HepG2 (cell line): Measurements from ENCODE around the gene NRL. TPM values are rescaled to one million over a fixed set of nuclear protein-coding genes. Genes with fewer than 3 reads are reported as not detected.

Source experiments
- HOXA7 ChIP-seq: sonication (generic); formaldehyde crosslinking; IDR thresholded peaks from 2 replicates; pipeline ENCODE4 v1.8.1; 2022; ENCODE audit warnings: mild to moderate bottlenecking, missing genetic modification reagents, moderate library complexity
- KDM2A ChIP-seq: sonication (generic); formaldehyde crosslinking; IDR thresholded peaks from 2 replicates; pipeline ENCODE4 v1.4.0; 2020; ENCODE audit warnings: low read depth, missing genetic modification reagents, borderline replicate concordance
- KDM5B ChIP-seq: sonication (generic); formaldehyde crosslinking; IDR thresholded peaks from 2 replicates; pipeline ENCODE4 v1.4.0; 2020; ENCODE audit warnings: missing genetic modification reagents, mild to moderate bottlenecking, borderline replicate concordance
- POGK ChIP-seq: sonication (generic); formaldehyde crosslinking; conservative IDR thresholded peaks from 2 replicates; pipeline ENCODE4 v1.8.0; 2022; ENCODE audit warnings: mild to moderate bottlenecking, moderate library complexity, missing genetic modification reagents
- SP4 ChIP-seq: sonication (generic); formaldehyde crosslinking; IDR thresholded peaks from 2 replicates; pipeline ENCODE4 v1.8.1; 2023; ENCODE audit warnings: mild to moderate bottlenecking, missing genetic modification reagents
- ZFP1 ChIP-seq: IDR thresholded peaks from 2 replicates; pipeline ENCODE4 v1.6.1; 2016
- ZHX1 ChIP-seq: sonication (generic); formaldehyde crosslinking; IDR thresholded peaks from 2 replicates; pipeline ENCODE4 v1.8.1; 2022; ENCODE audit warnings: low read depth, mild to moderate bottlenecking, missing genetic modification reagents
- ZNF12 ChIP-seq: sonication (generic); formaldehyde crosslinking; IDR thresholded peaks from 2 replicates; pipeline ENCODE4 v1.5.0; 2020; ENCODE audit warnings: missing genetic modification reagents
- ZNF121 ChIP-seq: sonication (generic); formaldehyde crosslinking; IDR thresholded peaks from 2 replicates; pipeline ENCODE4 v1.5.0; 2020; ENCODE audit warnings: mild to moderate bottlenecking, missing genetic modification reagents
- ZNF546 ChIP-seq: sonication (generic); formaldehyde crosslinking; conservative IDR thresholded peaks from 2 replicates; pipeline ENCODE4 v1.8.1; 2023; ENCODE audit warnings: mild to moderate bottlenecking, missing genetic modification reagents
- ZNF619 ChIP-seq: sonication (generic); formaldehyde crosslinking; IDR thresholded peaks from 2 replicates; pipeline ENCODE4 v1.4.0; 2020; ENCODE audit warnings: mild to moderate bottlenecking, missing genetic modification reagents
- ZNF672 ChIP-seq: sonication (generic); formaldehyde crosslinking; IDR thresholded peaks from 2 replicates; pipeline ENCODE4 v1.8.1; 2022; ENCODE audit warnings: missing genetic modification reagents
- ZNF703 ChIP-seq: sonication (generic); formaldehyde crosslinking; IDR thresholded peaks from 2 replicates; pipeline ENCODE4 v1.5.1; 2020; ENCODE audit warnings: missing genetic modification reagents, mild to moderate bottlenecking, moderate library complexity, borderline replicate concordance
- ZNF788 ChIP-seq: sonication (generic); formaldehyde crosslinking; IDR thresholded peaks from 2 replicates; pipeline ENCODE4 v1.5.0; 2020; ENCODE audit warnings: mild to moderate bottlenecking, missing genetic modification reagents, borderline replicate concordance
- polyA plus RNA-seq, 8 experiments: library from polyadenylated mRNA; depleted of rRNA in 3 of 8; stranded (reverse) in 7 of 8; unstranded in 1 of 8; fragments of >200 nt; fragmentation: Illumina TruSeq in 4 of 8; extraction: Trizol in 4 of 8; gene quantifications; 2 replicates each; pipeline versions ENCODE4 v1.2.1 to v1.2.3, GENCODE V29; 2011 to 2016; ENCODE audit warnings: low read depth in 4 of 8, missing spikeins in 1 of 8, mixed read lengths in 1 of 8; ENCODE audit not compliant: insufficient read depth in 1 of 8
- total RNA-seq, 5 experiments: library from RNA; depleted of rRNA; stranded (reverse); fragments of >200 nt; fragmentation: Illumina TruSeq; extraction: Trizol; gene quantifications; 2 replicates each; pipeline ENCODE4 v1.2.3, GENCODE V29; 2016; ENCODE audit warnings: low read depth in 1 of 5
- TF ChIP-seq, protein P1 (sequence below): sonication (generic); formaldehyde crosslinking; IDR thresholded peaks from 2 replicates; pipeline ENCODE4 v1.4.0; 2020; ENCODE audit warnings: missing genetic modification reagents
- TF ChIP-seq, protein P2 (sequence below): sonication (generic); formaldehyde crosslinking; IDR thresholded peaks from 2 replicates; pipeline ENCODE4 v1.9.0; 2021; ENCODE audit warnings: missing genetic modification reagents, borderline replicate concordance
- TF ChIP-seq, protein P3 (sequence below): sonication (generic); formaldehyde crosslinking; IDR thresholded peaks from 2 replicates; pipeline ENCODE4 v1.9.0; 2022; ENCODE audit warnings: low read depth, missing genetic modification reagents

The NRL gene
- total and polyA plus RNA-seq, 2 of the 13 experiments (the other 11 are each of a cell fraction or from before 2014, with no cell fraction given): 2.5 to 4.7 TPM

DNA sequence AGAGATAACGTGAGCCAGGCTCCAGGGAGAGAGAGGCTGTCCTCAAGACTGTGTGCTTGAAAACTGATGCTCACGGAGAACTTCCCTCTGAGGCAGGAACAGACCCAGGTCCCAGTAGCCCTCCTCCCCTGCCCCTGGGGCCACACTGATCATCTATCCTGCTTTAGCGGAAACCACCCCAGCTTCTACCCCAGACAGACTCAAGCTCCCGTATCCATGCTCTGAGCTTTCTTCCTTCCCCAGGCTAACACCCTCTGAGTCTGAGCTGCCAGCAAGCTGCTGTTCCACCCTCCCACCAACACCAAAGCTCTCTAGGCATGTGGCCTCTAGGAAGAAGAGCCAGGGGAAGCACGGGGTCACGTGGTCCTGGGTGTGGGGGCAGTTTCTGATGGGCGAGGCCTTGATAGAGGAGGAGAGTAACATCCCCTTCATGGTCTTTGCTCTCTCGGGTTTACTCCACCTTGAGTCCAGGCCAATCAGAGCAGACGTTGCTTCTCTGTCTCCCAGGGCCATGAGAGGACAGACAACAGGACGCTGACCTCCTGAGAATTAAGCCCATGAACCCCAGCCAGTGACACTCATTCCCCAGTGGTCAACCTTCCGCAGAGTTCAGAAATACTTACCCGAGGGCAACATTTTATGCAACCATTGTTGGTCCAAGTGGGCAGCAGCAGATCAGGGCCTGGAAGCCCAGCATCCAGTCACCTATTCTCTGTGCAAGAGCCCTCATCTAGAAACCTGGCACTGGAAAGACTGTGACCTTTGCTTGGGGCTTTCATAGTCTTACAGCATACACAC lies 19.3 kb downstream of the NRL start (continued):
- TF ChIP-seq POGK (CRISPR knock-in tag): peak; percentile 100
- TF ChIP-seq ZNF619 (CRISPR knock-in tag): peak; percentile 99
- peak; percentile 69; the same call in 1 of the 2 replicates for TF ChIP-seq ZFP1 (CRISPR knock-in tag)
- TF ChIP-seq ZHX1 (CRISPR knock-in tag): no peak
- TF ChIP-seq ZNF703: no peak
- TF ChIP-seq HOXA7 (CRISPR knock-in tag): no peak
- TF ChIP-seq, protein P1, sequence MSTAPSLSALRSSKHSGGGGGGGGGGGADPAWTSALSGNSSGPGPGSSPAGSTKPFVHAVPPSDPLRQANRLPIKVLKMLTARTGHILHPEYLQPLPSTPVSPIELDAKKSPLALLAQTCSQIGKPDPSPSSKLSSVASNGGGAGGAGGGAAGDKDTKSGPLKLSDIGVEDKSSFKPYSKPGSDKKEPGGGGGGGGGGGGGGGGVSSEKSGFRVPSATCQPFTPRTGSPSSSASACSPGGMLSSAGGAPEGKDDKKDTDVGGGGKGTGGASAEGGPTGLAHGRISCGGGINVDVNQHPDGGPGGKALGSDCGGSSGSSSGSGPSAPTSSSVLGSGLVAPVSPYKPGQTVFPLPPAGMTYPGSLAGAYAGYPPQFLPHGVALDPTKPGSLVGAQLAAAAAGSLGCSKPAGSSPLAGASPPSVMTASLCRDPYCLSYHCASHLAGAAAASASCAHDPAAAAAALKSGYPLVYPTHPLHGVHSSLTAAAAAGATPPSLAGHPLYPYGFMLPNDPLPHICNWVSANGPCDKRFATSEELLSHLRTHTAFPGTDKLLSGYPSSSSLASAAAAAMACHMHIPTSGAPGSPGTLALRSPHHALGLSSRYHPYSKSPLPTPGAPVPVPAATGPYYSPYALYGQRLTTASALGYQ (CRISPR knock-in tag): peak; percentile 86; the same call in 1 of the 2 replicates
- TF ChIP-seq ZNF788 (CRISPR knock-in tag): peak; percentile 98; the same call in 1 of the 2 replicates
- peak; percentile 97 for TF ChIP-seq KDM2A (CRISPR knock-in tag)
- no peak for TF ChIP-seq ZNF121 (CRISPR knock-in tag)
- peak; percentile 85 for TF ChIP-seq ZNF12 (CRISPR knock-in tag)
- TF ChIP-seq, protein P2, sequence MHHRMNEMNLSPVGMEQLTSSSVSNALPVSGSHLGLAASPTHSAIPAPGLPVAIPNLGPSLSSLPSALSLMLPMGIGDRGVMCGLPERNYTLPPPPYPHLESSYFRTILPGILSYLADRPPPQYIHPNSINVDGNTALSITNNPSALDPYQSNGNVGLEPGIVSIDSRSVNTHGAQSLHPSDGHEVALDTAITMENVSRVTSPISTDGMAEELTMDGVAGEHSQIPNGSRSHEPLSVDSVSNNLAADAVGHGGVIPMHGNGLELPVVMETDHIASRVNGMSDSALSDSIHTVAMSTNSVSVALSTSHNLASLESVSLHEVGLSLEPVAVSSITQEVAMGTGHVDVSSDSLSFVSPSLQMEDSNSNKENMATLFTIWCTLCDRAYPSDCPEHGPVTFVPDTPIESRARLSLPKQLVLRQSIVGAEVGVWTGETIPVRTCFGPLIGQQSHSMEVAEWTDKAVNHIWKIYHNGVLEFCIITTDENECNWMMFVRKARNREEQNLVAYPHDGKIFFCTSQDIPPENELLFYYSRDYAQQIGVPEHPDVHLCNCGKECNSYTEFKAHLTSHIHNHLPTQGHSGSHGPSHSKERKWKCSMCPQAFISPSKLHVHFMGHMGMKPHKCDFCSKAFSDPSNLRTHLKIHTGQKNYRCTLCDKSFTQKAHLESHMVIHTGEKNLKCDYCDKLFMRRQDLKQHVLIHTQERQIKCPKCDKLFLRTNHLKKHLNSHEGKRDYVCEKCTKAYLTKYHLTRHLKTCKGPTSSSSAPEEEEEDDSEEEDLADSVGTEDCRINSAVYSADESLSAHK (CRISPR knock-in tag): peak; percentile 94; the same call in 1 of the 2 replicates
- peak; percentile 76; the same call in 1 of the 2 replicates for TF ChIP-seq ZNF546
- no peak for TF ChIP-seq SP4 (CRISPR knock-in tag)
- TF ChIP-seq, protein P3, sequence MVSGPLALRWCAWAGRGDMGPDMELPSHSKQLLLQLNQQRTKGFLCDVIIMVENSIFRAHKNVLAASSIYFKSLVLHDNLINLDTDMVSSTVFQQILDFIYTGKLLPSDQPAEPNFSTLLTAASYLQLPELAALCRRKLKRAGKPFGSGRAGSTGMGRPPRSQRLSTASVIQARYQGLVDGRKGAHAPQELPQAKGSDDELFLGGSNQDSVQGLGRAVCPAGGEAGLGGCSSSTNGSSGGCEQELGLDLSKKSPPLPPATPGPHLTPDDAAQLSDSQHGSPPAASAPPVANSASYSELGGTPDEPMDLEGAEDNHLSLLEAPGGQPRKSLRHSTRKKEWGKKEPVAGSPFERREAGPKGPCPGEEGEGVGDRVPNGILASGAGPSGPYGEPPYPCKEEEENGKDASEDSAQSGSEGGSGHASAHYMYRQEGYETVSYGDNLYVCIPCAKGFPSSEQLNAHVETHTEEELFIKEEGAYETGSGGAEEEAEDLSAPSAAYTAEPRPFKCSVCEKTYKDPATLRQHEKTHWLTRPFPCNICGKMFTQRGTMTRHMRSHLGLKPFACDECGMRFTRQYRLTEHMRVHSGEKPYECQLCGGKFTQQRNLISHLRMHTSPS (CRISPR knock-in tag): peak; percentile 97
- TF ChIP-seq ZNF672 (CRISPR knock-in tag): no peak
- peak; percentile 97; the same call in 1 of the 2 replicates for TF ChIP-seq KDM5B (CRISPR knock-in tag)
